ENCODE results near the gene ARRB1. TPM values are rescaled to one million over a fixed set of nuclear protein-coding genes. Genes with fewer than 3 reads are reported as not detected.
"Not testable (repeated sequence)": the region's sequence is repeated elsewhere in the genome, so short reads cannot be mapped to it uniquely, and the experiment has no call there.

ARRB1 gene
- total RNA-seq, 4 donors from 2014 or later = 15.7 to 44.7 (median 27.7) TPM

- intact Hi-C loops (cut with DNase I) = no loop called here
- H3K4me1 ChIP-seq = peaks cover 0 to 4% of the 10 kb centered on the region in 2 donors
- H3K9me3 ChIP-seq = no peaks in the 10 kb centered on the region
- no peak for DNase-seq
- no peak overlapping the region for H3K27ac ChIP-seq
- WGBS, 2 donors = 82 to 89% methylated on average over 8 to 12 of the region's 13 CpGs
- H3K36me3 ChIP-seq = peaks cover 0 to 6% of the 10 kb centered on the region in 2 donors
- no peak overlapping the region for H3K4me3 ChIP-seq (replicated peaks in 1 of 3)
- H3K27me3 ChIP-seq = no peaks in the 10 kb centered on the region
- TF ChIP-seq CTCF (IDR thresholded peaks at IDR 0.05) (no peak), POLR2A (IDR thresholded peaks at IDR 0.05) (no peak)
Measured at GRCh38 chr11:75277991-75278790, 73.3 kb downstream of the ARRB1 start.

GRCh38 chr11:75277211-75277805 lies 74.2 kb downstream of the ARRB1 start:
- peaks cover 2 to 6% of the 10 kb centered on the region in 2 donors for H3K36me3 ChIP-seq
- peaks cover 0 to 4% of the 10 kb centered on the region in 2 donors for H3K4me1 ChIP-seq
- DNase-seq = no peak
- TF ChIP-seq CTCF (IDR thresholded peaks at IDR 0.05) (no peak), POLR2A (IDR thresholded peaks at IDR 0.05) (no peak)
- no peak overlapping the region for H3K4me3 ChIP-seq (replicated peaks in 1 of 3)
- WGBS, 2 donors = 92 to 93% methylated on average over 11 of the region's 11 CpGs
- no peaks in the 10 kb centered on the region for H3K27me3 ChIP-seq
- intact Hi-C loops (cut with DNase I) = no loop called here
- H3K27ac ChIP-seq = no peak overlapping the region
- H3K9me3 ChIP-seq = no peaks in the 10 kb centered on the region

DNA sequence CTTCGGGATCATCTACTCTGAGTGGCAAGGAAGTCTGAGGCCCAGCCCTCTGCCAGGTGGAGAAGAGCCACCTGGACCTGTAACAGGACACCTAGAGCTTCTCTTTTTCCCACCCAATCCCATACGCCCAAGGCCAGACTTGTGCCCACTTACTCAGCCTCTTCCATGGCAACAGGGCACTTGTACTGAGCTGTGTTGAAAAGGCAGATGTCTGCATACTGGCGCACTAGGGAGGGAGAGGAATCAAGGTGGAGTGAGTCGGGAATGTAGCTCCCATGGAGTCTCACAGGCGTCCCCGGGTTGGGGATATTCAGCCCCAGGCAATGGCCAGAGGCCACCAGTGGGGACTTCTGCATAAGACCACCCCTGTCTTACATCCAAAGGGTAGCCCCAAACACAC lies 74.8 kb downstream of the ARRB1 start:
- H3K4me1 ChIP-seq = peaks cover 0 to 4% of the 10 kb centered on the region in 2 donors
- no peak overlapping the region for H3K4me3 ChIP-seq (replicated peaks in 1 of 3)
- H3K36me3 ChIP-seq = peaks cover 4 to 6% of the 10 kb centered on the region in 2 donors
- DNase-seq = no peak
- H3K27ac ChIP-seq = no peak overlapping the region
- TF ChIP-seq POLR2A (IDR thresholded peaks at IDR 0.05) (no peak), CTCF (IDR thresholded peaks at IDR 0.05) (no peak)
- 48 to 61% methylated on average over 6 of the region's 6 CpGs for WGBS, 2 donors
- intact Hi-C loops (cut with DNase I) = no loop called here
- H3K9me3 ChIP-seq = no peaks in the 10 kb centered on the region
- no peaks in the 10 kb centered on the region for H3K27me3 ChIP-seq

DNA sequence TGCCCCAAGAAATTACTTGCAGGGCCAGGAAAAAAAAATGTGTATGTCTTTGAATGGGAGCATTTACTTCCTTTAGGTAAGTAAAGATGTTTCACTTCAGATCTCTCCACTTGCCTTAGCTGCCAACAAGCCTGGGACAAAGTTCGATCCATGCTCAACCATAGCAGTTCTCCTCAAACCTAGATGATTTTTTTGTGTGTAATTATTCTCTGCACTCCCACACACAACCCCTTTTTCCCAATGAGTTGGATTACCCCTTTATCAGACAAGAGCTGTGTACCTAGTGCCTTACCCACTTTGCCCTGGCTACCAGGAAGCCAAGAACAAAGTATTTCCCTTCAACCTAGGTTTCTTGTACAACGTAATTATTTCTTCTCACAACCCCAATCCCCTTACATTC lies 75.3 kb downstream of the ARRB1 start:
- Histone ChIP-seq H3K4me3 (replicated peaks in 1 of 3) (no peak overlapping the region), H3K27ac (no peak overlapping the region), H3K4me1 (peaks cover 0 to 4% of the 10 kb centered on the region in 2 donors), H3K36me3 (peaks cover 4 to 6% of the 10 kb centered on the region in 2 donors), H3K9me3 (no peaks in the 10 kb centered on the region), H3K27me3 (no peaks in the 10 kb centered on the region)
- 75 to 76% methylated on average over 2 of the region's 2 CpGs for WGBS, 2 donors
- DNase-seq = no peak
- no peak for TF ChIP-seq CTCF (IDR thresholded peaks at IDR 0.05)
- no peak for TF ChIP-seq POLR2A (IDR thresholded peaks at IDR 0.05)
- intact Hi-C loops (cut with DNase I) = no loop called here

DNA sequence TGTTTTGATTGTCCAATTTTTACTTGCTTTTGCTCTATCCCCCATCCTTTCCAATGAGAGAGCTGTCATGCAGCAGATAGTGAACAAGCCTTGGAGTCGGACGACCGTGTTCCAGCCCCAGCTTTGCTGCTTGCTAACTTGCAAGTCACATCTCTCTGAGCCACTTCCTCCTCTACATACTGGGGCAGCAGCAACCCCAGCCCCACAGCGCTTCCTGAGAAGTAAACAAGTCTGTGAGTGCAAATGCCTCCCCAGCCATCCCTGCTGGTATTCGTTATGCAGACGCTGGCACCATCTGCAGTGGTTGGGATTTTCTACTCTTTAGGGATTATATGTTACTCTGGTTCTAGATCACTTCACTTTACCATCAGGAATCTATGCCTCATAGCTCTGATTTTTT lies 75.9 kb downstream of the ARRB1 start:
- Histone ChIP-seq H3K36me3 (peaks cover 4 to 6% of the 10 kb centered on the region in 2 donors), H3K4me1 (peaks cover 0 to 4% of the 10 kb centered on the region in 2 donors), H3K27ac (no peak overlapping the region), H3K9me3 (no peaks in the 10 kb centered on the region), H3K27me3 (no peaks in the 10 kb centered on the region), H3K4me3 (replicated peaks in 1 of 3) (no peak overlapping the region)
- no peak for TF ChIP-seq CTCF (IDR thresholded peaks at IDR 0.05)
- no peak for TF ChIP-seq POLR2A (IDR thresholded peaks at IDR 0.05)
- DNase-seq = peak; percentile 13 to 33
- WGBS, 2 donors = 71 to 74% methylated on average over 6 of the region's 6 CpGs
- intact Hi-C loops (cut with DNase I) = no loop called here

DNA sequence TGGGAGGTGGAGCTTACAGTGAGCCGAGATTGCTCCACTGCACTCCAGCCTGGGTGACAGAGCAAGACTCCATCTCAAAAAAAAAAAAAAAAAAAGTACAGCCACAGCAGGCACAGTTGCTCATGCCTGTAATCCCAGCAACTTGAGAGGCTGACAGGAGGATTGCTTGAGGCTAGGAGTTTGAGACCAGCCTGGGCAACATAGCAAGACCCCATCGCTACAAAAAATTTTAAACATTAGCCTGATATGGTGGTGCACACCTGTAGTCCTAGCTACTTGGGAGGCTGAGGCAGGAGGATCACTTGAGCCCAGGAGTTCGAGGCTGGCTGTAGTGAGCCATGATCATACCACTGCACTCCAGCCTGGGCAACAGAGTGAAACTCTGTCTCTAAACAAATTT lies 76.7 kb downstream of the ARRB1 start:
- H3K4me3 ChIP-seq (replicated peaks in 1 of 3); H3K36me3 ChIP-seq; H3K27me3 ChIP-seq; DNase-seq; H3K9me3 ChIP-seq; H3K4me1 ChIP-seq; intact Hi-C loops (cut with DNase I); H3K27ac ChIP-seq: not testable (repeated sequence)
- WGBS, 2 donors = 75 to 80% methylated on average over 3 of the region's 3 CpGs

Data from thyroid gland (tissue), 4 donors.